Thymus (tissue), 11 donors: ENCODE measurements around the gene DLG4. TPM values are rescaled to one million over a fixed set of nuclear protein-coding genes. Genes with fewer than 3 reads are reported as not detected.

ENCODE experiments used
- DNase-seq, 9 donors: peaks; one replicate each; pipeline ENCODE4 v3.0.0-alpha.2; 2013; ENCODE audit warnings: low spot score in 9 of 9, low read depth in 6 of 9, missing footprints in 1 of 9
- H3K27ac ChIP-seq, 2 donors: one replicate each; pipeline ENCODE4 v1.5.1; 2013; ENCODE audit warnings: control low read depth in 1 of 2, low read depth in 1 of 2, low read length in 1 of 2, mild to moderate bottlenecking in 1 of 2, moderate library complexity in 1 of 2
- H3K27me3 ChIP-seq, 2 donors: one replicate each; pipeline ENCODE4 v1.5.1; 2013; ENCODE audit warnings: low read length in 1 of 2; ENCODE audit not compliant: control insufficient read depth in 2 of 2, insufficient read depth in 1 of 2
- H3K36me3 ChIP-seq, 2 donors: one replicate each; pipeline ENCODE4 v1.5.1; 2013; ENCODE audit warnings: low read length in 1 of 2, mild to moderate bottlenecking in 1 of 2, moderate library complexity in 1 of 2; ENCODE audit not compliant: control insufficient read depth in 2 of 2, insufficient read depth in 2 of 2
- H3K4me1 ChIP-seq, 2 donors: one replicate each; pipeline ENCODE4 v1.5.1; 2013; ENCODE audit warnings: low read length in 2 of 2; ENCODE audit not compliant: control insufficient read depth in 2 of 2, insufficient read depth in 2 of 2
- H3K4me3 ChIP-seq, 2 donors: one replicate each; pipeline ENCODE4 v1.5.1; 2013; ENCODE audit warnings: low read length in 2 of 2, control low read depth in 1 of 2, mild to moderate bottlenecking in 1 of 2
- H3K9me3 ChIP-seq, 2 donors: one replicate each; pipeline ENCODE4 v1.5.1; 2013; ENCODE audit warnings: low read length in 1 of 2, mild to moderate bottlenecking in 1 of 2; ENCODE audit not compliant: control insufficient read depth in 2 of 2, insufficient read depth in 1 of 2
- WGBS: extraction: QIAGEN DNeasy Blood & Tissue Kit; methylation state at CpG from one replicate; pipeline ENCODE4 v1.1.7; 2013; 5-methylcytosine and 5-hydroxymethylcytosine counted together
- polyA plus RNA-seq: library from polyadenylated mRNA; stranded (reverse); fragments of 200-250 nt; gene quantifications from one replicate; pipeline ENCODE4 v1.2.3, GENCODE V29; 2013
- total RNA-seq: library from RNA; stranded (reverse); fragments of 120-200 nt; gene quantifications from one replicate; pipeline ENCODE4 v1.2.4, GENCODE V29; 2013
- donor health status: healthy.

Gene DLG4
- total and polyA plus RNA-seq, 2 donors = 8.5 to 15.1 TPM

GRCh38 chr17:7237266-7237760, 17.7 kb upstream of the DLG4 start:
- 45% methylated on average over 6 of the region's 6 CpGs for WGBS
- DNase-seq = no peak
- peak overlapping the region; percentile 80 to 89 for H3K4me3 ChIP-seq
- no peaks in the 10 kb centered on the region for H3K27me3 ChIP-seq
- no peaks in the 10 kb centered on the region for H3K9me3 ChIP-seq
- peak overlapping the region; percentile 91 to 97 for H3K27ac ChIP-seq
- H3K36me3 ChIP-seq = peaks cover 28 to 40% of the 10 kb centered on the region in 2 donors
- peaks cover 37 to 63% of the 10 kb centered on the region in 2 donors for H3K4me1 ChIP-seq

GRCh38 chr17:7236808-7237207, 17.2 kb upstream of the DLG4 start:
- Histone ChIP-seq H3K27ac (peak overlapping the region; percentile 91 to 97), H3K4me1 (peaks cover 41 to 61% of the 10 kb centered on the region in 2 donors), H3K27me3 (no peaks in the 10 kb centered on the region), H3K36me3 (peaks cover 28 to 42% of the 10 kb centered on the region in 2 donors), H3K9me3 (no peaks in the 10 kb centered on the region), H3K4me3 (no peak overlapping the region)
- DNase-seq = no peak
- WGBS = 97% methylated on average over 6 of the region's 6 CpGs

- Histone ChIP-seq H3K27me3 (no peaks in the 10 kb centered on the region), H3K4me1 (peaks cover 36 to 52% of the 10 kb centered on the region in 2 donors), H3K4me3 (no peak overlapping the region), H3K9me3 (no peaks in the 10 kb centered on the region), H3K36me3 (peaks cover 27 to 38% of the 10 kb centered on the region in 2 donors), H3K27ac (peak overlapping the region in 1 of 2 donors; percentile 8)
- WGBS = 97% methylated on average over 22 of the region's 22 CpGs
- no peak for DNase-seq
These were observed 16.3 kb upstream of the DLG4 start for GRCh38 chr17:7235693-7236665.

GRCh38 chr17:7234083-7234951, 14.7 kb upstream of the DLG4 start, which contains the start of gene DVL2:
TSS of gene DVL2 (minus strand) at chr17:7234517. CDS start at chr17:7234262, 255 bp downstream.
- H3K36me3 ChIP-seq = peaks cover 31 to 45% of the 10 kb centered on the region in 2 donors
- H3K4me1 ChIP-seq = peaks cover 29 to 42% of the 10 kb centered on the region in 2 donors
- H3K9me3 ChIP-seq = no peaks in the 10 kb centered on the region
- peak within 1 kb of the TSS; percentile 87 to 91 for H3K4me3 ChIP-seq
- H3K27ac ChIP-seq = peak within 1 kb of the TSS; percentile 72 to 91
- WGBS = under 1% methylated on average over 72 of the region's 72 CpGs
- H3K27me3 ChIP-seq = no peaks in the 10 kb centered on the region
- peak in 8 of 9 donors; percentile 88 to 97 (median 95) for DNase-seq

- Histone ChIP-seq H3K27ac (peak overlapping the region; percentile 72 to 91), H3K27me3 (no peaks in the 10 kb centered on the region), H3K9me3 (no peaks in the 10 kb centered on the region), H3K4me3 (peak overlapping the region; percentile 87 to 91), H3K4me1 (peaks cover 29 to 42% of the 10 kb centered on the region in 2 donors), H3K36me3 (peaks cover 38 to 51% of the 10 kb centered on the region in 2 donors)
- 5% methylated on average over 9 of the region's 9 CpGs for WGBS
- no peak for DNase-seq
These were observed 14.1 kb upstream of the DLG4 start for GRCh38 chr17:7233701-7234082.

- Histone ChIP-seq H3K4me3 (no peak overlapping the region), H3K36me3 (peaks cover 53 to 61% of the 10 kb centered on the region in 2 donors), H3K4me1 (peaks cover 25 to 36% of the 10 kb centered on the region in 2 donors), H3K27ac (no peak overlapping the region), H3K9me3 (no peaks in the 10 kb centered on the region), H3K27me3 (no peaks in the 10 kb centered on the region)
- WGBS = 94% methylated on average over 5 of the region's 5 CpGs
- DNase-seq = no peak
These were observed 12.5 kb upstream of the DLG4 start for GRCh38 chr17:7232114-7232513.

GRCh38 chr17:7229504-7229903, 9.9 kb upstream of the DLG4 start:
- Histone ChIP-seq H3K36me3 (peaks cover 61 to 63% of the 10 kb centered on the region in 2 donors), H3K4me3 (no peak overlapping the region), H3K27me3 (no peaks in the 10 kb centered on the region), H3K27ac (no peak overlapping the region), H3K9me3 (no peaks in the 10 kb centered on the region), H3K4me1 (peaks cover 16% of the 10 kb centered on the region in 2 donors)
- DNase-seq = no peak
- WGBS = 97% methylated on average over 19 of the region's 19 CpGs

GRCh38 chr17:7228920-7229319, 9.3 kb upstream of the DLG4 start:
- over 99% methylated on average over 14 of the region's 14 CpGs for WGBS
- no peaks in the 10 kb centered on the region for H3K27me3 ChIP-seq

More at GRCh38 chr17:7228920-7229319, 9.3 kb upstream of the DLG4 start:
- no peak overlapping the region for H3K27ac ChIP-seq
- H3K36me3 ChIP-seq = peaks cover 67 to 68% of the 10 kb centered on the region in 2 donors
- no peak for DNase-seq
- no peaks in the 10 kb centered on the region for H3K9me3 ChIP-seq
- no peak overlapping the region for H3K4me3 ChIP-seq
- peaks cover 15 to 16% of the 10 kb centered on the region in 2 donors for H3K4me1 ChIP-seq
